GM10248 (cell line): ENCODE measurements around the gene ASMT.

Experiments used
- CTCF ChIA-PET: fragments of 300-600 bp; sonication (Branson Sonifier 250); formaldehyde crosslinking; extraction: SDS; loops from one replicate; lab custom pipeline; 2021; ENCODE audit warnings: antibody characterized with exemption; lab: Yijun Ruan, JAX
- POLR2A ChIA-PET: fragments of 350-650 bp; sonication (Branson Sonifier 250); formaldehyde crosslinking; extraction: SDS; loops from one replicate; lab custom pipeline; 2020; ENCODE audit warnings: antibody characterized with exemption; lab: Yijun Ruan, JAX
- DNase-seq: peaks from one replicate; pipeline ENCODE4 v3.0.0; 2012; ENCODE audit errors: extremely low spot score
- CTCF ChIP-seq: IDR thresholded peaks from 2 replicates; pipeline ENCODE4 v1.5.1; 2012; ENCODE audit warnings: mild to moderate bottlenecking, low read depth; ENCODE audit errors: extremely low read depth, missing control alignments, control extremely low read depth

The ASMT gene

GRCh38 chrX:1582686-1583437 is 32.0 kb upstream of the ASMT start:
- peak; percentile 72 for DNase-seq
- ChIA-PET POLR2A (no interaction called here), CTCF (no interaction called here)
- TF ChIP-seq CTCF, result peak; percentile 24

- DNase-seq, result no peak
- CTCF ChIA-PET, result no interaction called here
- no peak for TF ChIP-seq CTCF
- POLR2A ChIA-PET, result no interaction called here
Observed at GRCh38 chrX:1584237-1585011, 30.4 kb upstream of the ASMT start.

DNA sequence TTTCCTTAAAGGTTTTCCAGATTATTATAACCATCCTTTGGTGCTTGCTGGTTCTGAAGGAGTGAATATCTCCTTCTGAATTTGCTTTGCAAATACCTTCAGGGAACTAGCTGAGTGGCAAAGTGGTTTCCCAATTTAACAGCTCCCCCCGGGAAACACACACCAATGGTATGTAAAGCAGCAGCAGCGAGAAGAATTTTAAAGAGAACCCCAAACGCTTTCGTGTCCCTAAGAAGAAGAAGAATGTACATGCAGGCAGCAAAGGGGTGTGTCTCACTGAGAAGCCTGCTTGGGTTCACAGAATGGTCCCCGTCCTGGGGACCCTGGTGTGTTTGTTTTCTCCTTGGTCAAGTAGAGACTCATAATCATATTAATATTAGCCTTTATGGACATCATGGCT is 27.7 kb upstream of the ASMT start:
- CTCF ChIA-PET, result no interaction called here
- TF ChIP-seq CTCF, result no peak
- POLR2A ChIA-PET, result no interaction called here
- peak; percentile 39 for DNase-seq

DNA sequence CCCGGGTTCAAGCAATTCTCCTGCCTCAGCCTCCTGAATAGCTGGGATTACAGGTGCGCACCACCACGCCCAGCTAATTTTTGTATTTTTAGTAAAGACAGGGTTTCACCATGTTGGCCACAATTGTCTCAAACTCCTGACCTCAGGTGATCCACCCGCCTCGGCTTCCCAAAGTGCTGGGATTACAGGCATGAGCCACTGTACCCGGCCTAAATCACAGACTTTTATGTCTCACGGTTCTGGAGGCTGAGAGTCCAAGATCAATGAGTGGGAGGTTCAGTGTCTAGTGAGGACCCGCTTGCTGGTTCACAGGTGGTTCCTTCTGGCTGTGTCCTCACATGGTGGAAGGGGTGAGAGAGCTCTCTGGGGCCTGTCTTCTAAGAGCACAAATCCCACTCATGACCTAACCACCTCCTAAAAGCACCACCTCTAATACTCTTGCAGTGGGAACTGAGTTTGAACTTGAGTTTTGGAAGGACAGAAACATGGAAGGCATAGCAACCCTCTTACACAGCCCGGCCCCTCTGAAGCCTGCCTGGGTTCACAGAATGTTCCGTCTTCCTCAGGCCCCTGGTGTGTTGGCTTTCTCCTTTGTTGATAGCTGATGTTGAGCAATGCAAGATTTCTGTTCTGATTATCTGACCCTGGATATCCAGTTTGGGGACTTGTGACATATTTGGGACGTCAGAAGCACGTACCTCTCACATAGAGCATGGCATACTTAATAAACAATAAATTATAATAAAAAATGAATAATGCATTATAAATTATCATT is 25.3 kb upstream of the ASMT start:
- ChIA-PET CTCF (no interaction called here), POLR2A (no interaction called here)
- TF ChIP-seq CTCF, result no peak
- no peak for DNase-seq

DNA sequence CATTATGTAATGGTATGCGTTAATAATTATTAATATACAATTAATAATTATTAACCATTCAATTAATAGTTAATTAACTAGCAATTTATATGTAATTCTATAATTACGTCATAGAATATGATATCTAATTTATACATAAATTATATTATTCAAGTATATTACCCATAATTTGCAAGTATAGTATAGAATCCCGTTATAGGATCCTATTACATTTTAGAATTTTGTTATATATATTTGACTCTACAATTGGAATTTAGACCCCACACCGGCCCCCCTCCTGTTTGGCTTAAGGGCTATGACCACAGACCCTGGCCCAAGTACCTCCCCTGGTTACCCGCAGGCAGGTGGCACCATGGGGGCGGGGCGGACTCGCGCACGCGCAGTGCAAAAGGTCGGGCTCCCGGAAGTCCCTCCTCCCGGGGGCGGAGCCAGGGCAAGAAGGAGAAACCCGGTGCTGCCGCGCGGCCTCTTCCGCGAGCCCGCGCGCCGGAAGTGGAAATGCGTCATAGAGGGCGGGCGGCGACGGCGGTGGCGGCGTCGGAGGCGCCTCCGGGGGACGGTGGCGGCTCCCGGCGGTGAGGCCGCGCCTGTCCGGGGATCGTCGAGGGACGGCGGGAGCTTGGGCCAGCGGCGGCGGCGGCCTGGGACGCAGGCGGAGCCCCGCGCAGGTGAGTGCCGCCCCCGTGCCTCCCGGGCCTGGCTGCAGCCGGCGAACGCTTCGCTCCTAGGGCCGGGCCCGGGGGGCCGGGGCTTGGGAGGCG is 23.6 kb upstream of the ASMT start, which contains the start of gene AKAP17A:
Gene AKAP17A, plus strand, starts transcription at position 503 of the 761 bp plus-strand sequence. CDS start 1,859 bp downstream, outside the sequence.
- TF ChIP-seq CTCF, result no peak
- POLR2A ChIA-PET, result no interaction called here
- CTCF ChIA-PET, result no interaction called here
- peak; percentile 96 for DNase-seq
